ENCODE data around the gene TTC27.

The TTC27 gene

DNA sequence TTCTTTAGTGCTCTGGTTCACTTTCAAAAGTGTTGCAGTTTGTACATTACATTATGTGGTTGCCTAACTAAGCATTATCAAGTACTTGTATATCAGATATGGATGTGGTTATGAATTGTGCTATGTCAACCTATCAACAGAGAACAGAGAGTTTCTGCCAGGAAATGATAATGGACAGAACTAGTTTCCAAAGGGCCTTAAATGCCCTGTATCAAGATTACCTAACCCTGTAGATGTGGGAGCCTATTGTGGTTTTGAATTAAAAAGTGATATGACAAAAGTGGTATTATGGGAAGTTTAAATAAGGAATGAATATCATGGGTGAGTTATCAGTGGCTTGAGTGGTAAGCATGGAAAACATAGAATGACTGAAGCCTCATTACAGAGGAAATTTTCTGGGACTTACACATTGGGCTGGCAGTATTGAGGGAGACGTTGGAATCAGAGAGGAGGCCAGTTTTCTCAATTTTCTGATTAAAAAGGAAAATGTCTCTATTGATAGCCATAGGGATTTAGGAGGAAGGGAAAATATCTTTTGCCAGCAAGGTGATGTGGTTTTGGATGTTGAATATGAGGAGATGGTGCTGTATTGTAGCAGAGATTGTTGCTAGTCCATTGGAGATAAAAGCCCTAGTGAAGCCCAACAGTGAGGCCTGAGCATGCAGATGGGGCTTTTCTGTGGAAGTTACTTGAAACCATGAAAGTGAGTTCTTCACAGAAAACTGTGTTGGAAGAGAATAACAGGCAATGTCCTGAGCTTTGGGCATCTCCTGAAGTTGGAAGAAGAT, 140.7 kb downstream of the TTC27 start:
- Histone ChIP-seq H3K27me3 (ENCODE audit: insufficient read depth, low read length, poor library complexity) (no peaks in the 10 kb centered on the region), H3K36me3 (ENCODE audit: insufficient read depth, low read length) (peaks cover 3% of the 10 kb centered on the region; the same call in 1 of the 2 replicates), H3K4me1 (ENCODE audit: insufficient read depth, low read length) (no peaks in the 10 kb centered on the region), H4K20me1 (ENCODE audit: insufficient read depth, low read length) (no peaks in the 10 kb centered on the region), H3K9ac (ENCODE audit: low read depth, low read length) (no peak overlapping the region), H3K4me3 (ENCODE audit: low read depth in 1 of 2, low read length in 2 of 2) (no peak overlapping the region), H3K79me2 (ENCODE audit: insufficient read depth, low read length) (no peaks in the 10 kb centered on the region), H3K4me2 (ENCODE audit: insufficient read depth, low read length) (no peak overlapping the region), H3K27ac (ENCODE audit: low read length) (no peak overlapping the region), H3K9me3 (ENCODE audit: insufficient read depth, low read length, severe bottlenecking) (no peaks in the 10 kb centered on the region), H2AFZ (ENCODE audit: low read depth, low read length) (no peak overlapping the region)
- DNase-seq (no peak), ATAC-seq (ENCODE audit: insufficient read depth, low read depth) (no peak)
- TF ChIP-seq EZH2 (IDR thresholded peaks at IDR 0.05; ENCODE audit: borderline replicate concordance, low read depth, low read length, severe bottlenecking) = no peak
- TF ChIP-seq, protein P1, sequence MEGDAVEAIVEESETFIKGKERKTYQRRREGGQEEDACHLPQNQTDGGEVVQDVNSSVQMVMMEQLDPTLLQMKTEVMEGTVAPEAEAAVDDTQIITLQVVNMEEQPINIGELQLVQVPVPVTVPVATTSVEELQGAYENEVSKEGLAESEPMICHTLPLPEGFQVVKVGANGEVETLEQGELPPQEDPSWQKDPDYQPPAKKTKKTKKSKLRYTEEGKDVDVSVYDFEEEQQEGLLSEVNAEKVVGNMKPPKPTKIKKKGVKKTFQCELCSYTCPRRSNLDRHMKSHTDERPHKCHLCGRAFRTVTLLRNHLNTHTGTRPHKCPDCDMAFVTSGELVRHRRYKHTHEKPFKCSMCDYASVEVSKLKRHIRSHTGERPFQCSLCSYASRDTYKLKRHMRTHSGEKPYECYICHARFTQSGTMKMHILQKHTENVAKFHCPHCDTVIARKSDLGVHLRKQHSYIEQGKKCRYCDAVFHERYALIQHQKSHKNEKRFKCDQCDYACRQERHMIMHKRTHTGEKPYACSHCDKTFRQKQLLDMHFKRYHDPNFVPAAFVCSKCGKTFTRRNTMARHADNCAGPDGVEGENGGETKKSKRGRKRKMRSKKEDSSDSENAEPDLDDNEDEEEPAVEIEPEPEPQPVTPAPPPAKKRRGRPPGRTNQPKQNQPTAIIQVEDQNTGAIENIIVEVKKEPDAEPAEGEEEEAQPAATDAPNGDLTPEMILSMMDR (IDR thresholded peaks at IDR 0.05; ENCODE audit: borderline replicate concordance, extremely low read depth, low read length, poor library complexity, severe bottlenecking) = no peak

DNA sequence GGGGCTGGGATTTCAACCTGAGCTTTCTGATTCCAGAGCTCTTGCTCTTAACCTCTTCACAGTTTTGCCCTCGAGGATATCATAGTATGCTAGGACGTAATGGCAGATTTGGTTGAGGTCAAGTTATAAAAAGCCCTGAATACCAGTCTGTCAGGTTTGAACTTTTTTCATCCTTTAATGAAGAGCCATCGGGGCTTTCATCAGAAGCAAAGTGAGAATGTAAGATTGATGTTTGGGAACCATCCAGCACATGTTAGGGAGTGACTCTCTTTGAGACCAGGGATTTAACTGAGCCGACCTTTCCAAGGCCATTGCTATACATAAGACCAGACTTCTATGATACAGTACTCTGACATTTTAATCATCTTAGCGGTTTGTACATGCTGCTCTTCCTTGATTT, 142.5 kb downstream of the TTC27 start:
- ATAC-seq (ENCODE audit: insufficient read depth, low read depth) (no peak), DNase-seq (no peak)
- H3K9ac ChIP-seq (ENCODE audit: low read depth, low read length) = no peak overlapping the region
- H3K79me2 ChIP-seq (ENCODE audit: insufficient read depth, low read length) = no peaks in the 10 kb centered on the region
- H4K20me1 ChIP-seq (ENCODE audit: insufficient read depth, low read length) = no peaks in the 10 kb centered on the region
- H3K4me2 ChIP-seq (ENCODE audit: insufficient read depth, low read length) = no peak overlapping the region
- peaks cover 4% of the 10 kb centered on the region; the same call in 1 of the 2 replicates for H3K36me3 ChIP-seq (ENCODE audit: insufficient read depth, low read length)
- H3K9me3 ChIP-seq (ENCODE audit: insufficient read depth, low read length, severe bottlenecking) = no peaks in the 10 kb centered on the region
- TF ChIP-seq EZH2 (IDR thresholded peaks at IDR 0.05; ENCODE audit: borderline replicate concordance, low read depth, low read length, severe bottlenecking) = no peak
- TF ChIP-seq, protein P1 (IDR thresholded peaks at IDR 0.05; ENCODE audit: borderline replicate concordance, extremely low read depth, low read length, poor library complexity, severe bottlenecking) = no peak
- no peaks in the 10 kb centered on the region for H3K27me3 ChIP-seq (ENCODE audit: insufficient read depth, low read length, poor library complexity)
- no peaks in the 10 kb centered on the region for H3K4me1 ChIP-seq (ENCODE audit: insufficient read depth, low read length)
- no peak overlapping the region for H3K27ac ChIP-seq (ENCODE audit: low read length)
- no peak overlapping the region for H3K4me3 ChIP-seq (ENCODE audit: low read depth in 1 of 2, low read length in 2 of 2)
- H2AFZ ChIP-seq (ENCODE audit: low read depth, low read length) = no peak overlapping the region

DNA sequence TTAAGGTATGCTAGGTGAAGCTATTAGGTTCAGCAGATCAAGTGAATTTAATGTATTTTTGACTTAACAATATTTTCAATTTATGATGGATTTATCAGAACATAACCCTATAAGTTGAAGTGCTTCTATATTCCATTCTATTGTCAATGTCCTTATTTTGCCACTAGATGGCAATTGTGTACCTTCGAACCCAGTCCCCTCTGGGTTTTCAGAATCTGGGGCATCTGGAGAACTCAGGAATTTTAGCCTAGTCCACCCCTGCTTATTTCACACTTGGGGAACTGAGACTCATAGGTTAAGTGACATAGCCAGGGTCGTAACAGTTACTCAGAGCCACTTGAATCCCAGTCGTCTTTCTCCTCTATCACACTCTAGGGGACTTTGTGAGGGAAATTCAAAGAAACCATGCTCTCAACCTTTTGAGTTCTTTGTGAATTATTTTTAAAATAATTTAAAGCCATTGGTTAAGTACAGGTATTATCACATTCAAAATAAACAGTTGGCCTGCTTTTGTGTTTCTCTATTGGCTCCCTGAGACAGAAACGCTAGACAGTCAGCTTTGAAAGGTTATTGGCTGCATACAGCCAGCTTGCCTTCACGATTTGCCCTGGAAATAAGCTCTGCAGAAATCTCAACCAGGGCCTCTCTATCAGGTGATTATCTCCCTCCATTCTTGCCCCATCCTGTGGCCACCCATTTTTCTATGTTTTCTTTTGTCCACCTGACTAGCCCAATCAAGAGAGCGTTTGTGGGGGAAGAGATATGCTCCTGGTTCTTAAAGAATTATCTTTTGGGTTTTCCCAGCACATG, 145.0 kb downstream of the TTC27 start:
- no peaks in the 10 kb centered on the region for H4K20me1 ChIP-seq (ENCODE audit: insufficient read depth, low read length)
- DNase-seq (no peak), ATAC-seq (ENCODE audit: insufficient read depth, low read depth) (0 out of 3 replicates have a peak, but pooled peaks have one; percentile 52)
- no peak for TF ChIP-seq EZH2 (IDR thresholded peaks at IDR 0.05; ENCODE audit: borderline replicate concordance, low read depth, low read length, severe bottlenecking)
- TF ChIP-seq, protein P1 (IDR thresholded peaks at IDR 0.05; ENCODE audit: borderline replicate concordance, extremely low read depth, low read length, poor library complexity, severe bottlenecking) = peak; percentile 71
- no peaks in the 10 kb centered on the region for H3K4me1 ChIP-seq (ENCODE audit: insufficient read depth, low read length)
- no peak overlapping the region for H3K4me2 ChIP-seq (ENCODE audit: insufficient read depth, low read length)
- no peak overlapping the region for H3K9ac ChIP-seq (ENCODE audit: low read depth, low read length)
- no peak overlapping the region for H2AFZ ChIP-seq (ENCODE audit: low read depth, low read length)
- no peaks in the 10 kb centered on the region for H3K9me3 ChIP-seq (ENCODE audit: insufficient read depth, low read length, severe bottlenecking)
- no peaks in the 10 kb centered on the region for H3K79me2 ChIP-seq (ENCODE audit: insufficient read depth, low read length)
- no peak overlapping the region for H3K4me3 ChIP-seq (ENCODE audit: low read depth in 1 of 2, low read length in 2 of 2)
- H3K27ac ChIP-seq (ENCODE audit: low read length) = no peak overlapping the region
- peaks cover 9% of the 10 kb centered on the region; the same call in 1 of the 2 replicates for H3K36me3 ChIP-seq (ENCODE audit: insufficient read depth, low read length)
- no peaks in the 10 kb centered on the region for H3K27me3 ChIP-seq (ENCODE audit: insufficient read depth, low read length, poor library complexity)

All from DND-41 (cell line).